ENCODE measurements around the gene RRP36.

Gene RRP36

GRCh38 chr6:43078691-43079090, 57.3 kb downstream of the RRP36 start:
- Histone ChIP-seq H3K4me3 (no peak overlapping the region), H3K27ac (no peak overlapping the region)
- DNase-seq (ENCODE audit: low spot score) = no peak
- TF ChIP-seq, protein P1, sequence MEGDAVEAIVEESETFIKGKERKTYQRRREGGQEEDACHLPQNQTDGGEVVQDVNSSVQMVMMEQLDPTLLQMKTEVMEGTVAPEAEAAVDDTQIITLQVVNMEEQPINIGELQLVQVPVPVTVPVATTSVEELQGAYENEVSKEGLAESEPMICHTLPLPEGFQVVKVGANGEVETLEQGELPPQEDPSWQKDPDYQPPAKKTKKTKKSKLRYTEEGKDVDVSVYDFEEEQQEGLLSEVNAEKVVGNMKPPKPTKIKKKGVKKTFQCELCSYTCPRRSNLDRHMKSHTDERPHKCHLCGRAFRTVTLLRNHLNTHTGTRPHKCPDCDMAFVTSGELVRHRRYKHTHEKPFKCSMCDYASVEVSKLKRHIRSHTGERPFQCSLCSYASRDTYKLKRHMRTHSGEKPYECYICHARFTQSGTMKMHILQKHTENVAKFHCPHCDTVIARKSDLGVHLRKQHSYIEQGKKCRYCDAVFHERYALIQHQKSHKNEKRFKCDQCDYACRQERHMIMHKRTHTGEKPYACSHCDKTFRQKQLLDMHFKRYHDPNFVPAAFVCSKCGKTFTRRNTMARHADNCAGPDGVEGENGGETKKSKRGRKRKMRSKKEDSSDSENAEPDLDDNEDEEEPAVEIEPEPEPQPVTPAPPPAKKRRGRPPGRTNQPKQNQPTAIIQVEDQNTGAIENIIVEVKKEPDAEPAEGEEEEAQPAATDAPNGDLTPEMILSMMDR (IDR thresholded peaks at IDR 0.05) = no peak

Data from coronary artery (tissue), 2 donors.